IMR-90 (cell line): Measurements from ENCODE around the gene CNTN4. TPM values are rescaled to one million over a fixed set of nuclear protein-coding genes. Genes with fewer than 3 reads are reported as not detected.

ENCODE experiments used
- ATAC-seq: fragments of 200-7000 bp; cut with Tn5 transposase; 2 replicates; pipeline ENCODE4 v1.9.1; 2020; ENCODE audit warnings: low read depth, mild to moderate bottlenecking, moderate library complexity
- BruUV-seq: library from RNA; stranded (reverse); fragments of 400-500 nt; replicated peaks from 2 replicates; lab custom pipeline; 2021; lab: Mats Ljungman, UMichigan
- CTCF ChIA-PET: fragments of 300-600 bp; formaldehyde crosslinking; extraction: SDS; loops from one replicate; lab custom pipeline; 2021; ENCODE audit warnings: antibody characterized with exemption; lab: Yijun Ruan, JAX
- POLR2A ChIA-PET: fragments of 300-600 bp; sonication (Branson Sonifier 250); formaldehyde crosslinking; loops from one replicate; lab custom pipeline; 2022; ENCODE audit warnings: antibody characterized with exemption; ENCODE audit not compliant: unreplicated experiment; lab: Charles Lee
- DNase-seq: peaks from one replicate; pipeline ENCODE4 v3.0.0; 2013
- H2AFZ ChIP-seq: replicated peaks from 2 replicates; pipeline ENCODE3; 2013; ENCODE audit warnings: low read length, mild to moderate bottlenecking; ENCODE audit not compliant: poor library complexity
- H2AK5ac ChIP-seq: 2 replicates; pipeline ENCODE4 v1.6.1; 2013; ENCODE audit warnings: low read depth, low read length, inconsistent platforms
- H2AK9ac ChIP-seq: replicated peaks from 2 replicates; pipeline ENCODE3; 2013; ENCODE audit warnings: mild to moderate bottlenecking, low read depth, low read length, moderate library complexity; ENCODE audit not compliant: poor library complexity
- H2BK120ac ChIP-seq: 2 replicates; pipeline ENCODE4 v1.6.1; 2013; ENCODE audit warnings: low read depth, low read length, inconsistent platforms
- H2BK15ac ChIP-seq: 3 replicates; pipeline ENCODE4 v1.6.1; 2013; ENCODE audit warnings: low read depth, low read length, inconsistent platforms
- H2BK20ac ChIP-seq: 2 replicates; pipeline ENCODE4 v1.6.1; 2013; ENCODE audit warnings: low read depth, mild to moderate bottlenecking, inconsistent platforms, low read length, moderate library complexity
- H2BK5ac ChIP-seq: 2 replicates; pipeline ENCODE4 v1.6.1; 2013; ENCODE audit warnings: mild to moderate bottlenecking, low read depth, low read length, inconsistent platforms; ENCODE audit not compliant: poor library complexity, severe bottlenecking
- H3K14ac ChIP-seq: replicated peaks from 2 replicates; pipeline ENCODE4 v1.6.1; 2013; ENCODE audit warnings: low read depth, low read length, inconsistent platforms
- H3K18ac ChIP-seq: 2 replicates; pipeline ENCODE4 v1.6.1; 2013; ENCODE audit warnings: low read depth, low read length, control low read depth
- H3K23ac ChIP-seq: 2 replicates; pipeline ENCODE4 v1.6.1; 2013; ENCODE audit warnings: low read depth, low read length, inconsistent platforms
- H3K27ac ChIP-seq: 2 replicates; pipeline ENCODE4 v1.5.1; 2013; ENCODE audit warnings: mild to moderate bottlenecking, control low read depth, low read length; ENCODE audit not compliant: insufficient read depth
- H3K27me3 ChIP-seq: 2 replicates; pipeline ENCODE4 v1.6.1; 2013; ENCODE audit warnings: low read length; ENCODE audit not compliant: control insufficient read depth, insufficient read depth
- H3K36me3 ChIP-seq: 2 replicates; pipeline ENCODE4 v1.6.1; 2013; ENCODE audit warnings: low read length, mixed read lengths; ENCODE audit not compliant: control insufficient read depth, insufficient read depth
- H3K4ac ChIP-seq: 2 replicates; pipeline ENCODE4 v1.6.1; 2013; ENCODE audit warnings: low read depth, low read length, inconsistent platforms
- H3K4me1 ChIP-seq: 2 replicates; pipeline ENCODE4 v1.6.1; 2013; ENCODE audit warnings: low read length, mixed read lengths; ENCODE audit not compliant: control insufficient read depth, insufficient read depth
- H3K4me2 ChIP-seq: 2 replicates; pipeline ENCODE4 v1.6.1; 2013; ENCODE audit warnings: low read depth, mild to moderate bottlenecking, control low read depth, low read length, moderate library complexity
- H3K4me3 ChIP-seq: 2 replicates; pipeline ENCODE4 v1.5.1; 2013; ENCODE audit warnings: low read depth, mild to moderate bottlenecking, control low read depth, low read length, moderate library complexity; ENCODE audit not compliant: insufficient read depth
- H3K56ac ChIP-seq: 2 replicates; pipeline ENCODE4 v1.6.1; 2013; ENCODE audit warnings: low read length, inconsistent platforms; ENCODE audit not compliant: insufficient read depth; ENCODE audit errors: extremely low read depth
- H3K79me1 ChIP-seq, 2 experiments: 2 replicates each; pipeline ENCODE4 v1.6.1; 2013; ENCODE audit warnings: low read length in 2 of 2, inconsistent platforms in 1 of 2, low read depth in 1 of 2
- H3K9ac ChIP-seq: 2 replicates; pipeline ENCODE4 v1.6.1; 2013; ENCODE audit warnings: low read depth, low read length, control low read depth
- H3K9me1 ChIP-seq: 2 replicates; pipeline ENCODE4 v1.6.1; 2013; ENCODE audit warnings: low read length, inconsistent platforms; ENCODE audit not compliant: insufficient read depth
- H3K9me3 ChIP-seq: 2 replicates; pipeline ENCODE4 v1.6.1; 2013; ENCODE audit warnings: low read length; ENCODE audit not compliant: control insufficient read depth, insufficient read depth
- H4K20me1 ChIP-seq: 2 replicates; pipeline ENCODE4 v1.6.1; 2013; ENCODE audit warnings: low read length, inconsistent platforms; ENCODE audit not compliant: insufficient read depth
- H4K5ac ChIP-seq: 2 replicates; pipeline ENCODE4 v1.6.1; 2013; ENCODE audit warnings: mild to moderate bottlenecking, low read depth, low read length, control low read depth
- H4K8ac ChIP-seq, 2 experiments: 2 replicates each; pipeline ENCODE4 v1.6.1; 2013; ENCODE audit warnings: low read depth in 2 of 2, low read length in 2 of 2, control low read depth in 1 of 2, inconsistent platforms in 1 of 2
- H4K91ac ChIP-seq: 2 replicates; pipeline ENCODE4 v1.6.1; 2013; ENCODE audit warnings: low read depth, low read length, inconsistent platforms; ENCODE audit not compliant: insufficient read depth
- MAFK ChIP-seq: IDR thresholded peaks from 2 replicates; pipeline ENCODE4 v1.6.1; 2012; ENCODE audit warnings: low read depth, low read length, improper control_type of control experiment
- dilution Hi-C: fragments of 300-500 bp; cut with HindIII; formaldehyde crosslinking; loops from one replicate; pipeline ENCODE4 v1.14.3; 2018; ENCODE audit warnings: low sequenced_read_pairs; ENCODE audit not compliant: unreplicated experiment
- in situ Hi-C: fragments of 300-500 bp; cut with MboI; formaldehyde crosslinking; loops from 3 replicates; pipeline ENCODE4 v1.14.3; 2019; ENCODE audit warnings: low sequenced_read_pairs, inconsistent platforms, mixed read lengths
- intact Hi-C: fragments of 100-400 bp; cut with micrococcal nuclease; formaldehyde crosslinking; loops from 2 replicates; pipeline ENCODE4 v1.10.0; 2022
- polyA plus RNA-seq, 3 experiments: library from polyadenylated mRNA; depleted of rRNA; stranded (reverse); fragments of >200 nt; gene quantifications; 2 replicates each; pipeline ENCODE4 v1.2.3, GENCODE V29; 2012; ENCODE audit warnings: low replicate concordance in 1 of 3
- total RNA-seq: library from RNA; depleted of rRNA; stranded (reverse); fragments of >200 nt; gene quantifications from 2 replicates; pipeline ENCODE4 v1.2.3, GENCODE V29; 2012

Gene CNTN4
- total and polyA plus RNA-seq, 2 of the 4 experiments (the other 2 are of a cell fraction), result under 0.01 TPM; not detected in 1

GRCh38 chr3:3087279-3087678, 988.6 kb downstream of the CNTN4 start:
- no peak overlapping the region for H3K27ac ChIP-seq
- no peaks in the 10 kb centered on the region for H3K36me3 ChIP-seq
- no peak overlapping the region for H3K23ac ChIP-seq
- H2BK5ac ChIP-seq, result no peak overlapping the region
- H3K79me1 ChIP-seq, result no peaks in the 10 kb centered on the region
- in situ Hi-C loops, result no loop called here
- H2BK15ac ChIP-seq, result no peak overlapping the region
- H3K4ac ChIP-seq, result no peak overlapping the region
- dilution Hi-C loops, result no loop called here
- no peak overlapping the region for H3K18ac ChIP-seq
- no peak overlapping the region for H3K56ac ChIP-seq
- no peak overlapping the region for H3K9ac ChIP-seq
- ChIA-PET POLR2A (no interaction called here), CTCF (no interaction called here)
- no peak overlapping the region for H4K5ac ChIP-seq
- intact Hi-C loops, result no loop called here
- H3K9me1 ChIP-seq, result no peaks in the 10 kb centered on the region
- H3K4me2 ChIP-seq, result no peak overlapping the region
- H2BK120ac ChIP-seq, result no peak overlapping the region
- BruUV-seq, result no TSS peak
- TF ChIP-seq MAFK, result no peak
- H4K91ac ChIP-seq, result no peak overlapping the region
- no peak overlapping the region for H2AFZ ChIP-seq
- H3K4me3 ChIP-seq, result no peak overlapping the region
- no peak overlapping the region for H2BK20ac ChIP-seq
- DNase-seq (no peak), ATAC-seq (no peak)
- no peak overlapping the region for H3K14ac ChIP-seq
- no peaks in the 10 kb centered on the region for H3K4me1 ChIP-seq
- no peak overlapping the region for H2AK9ac ChIP-seq
- peaks cover 2% of the 10 kb centered on the region; the same call in 1 of the 2 replicates for H3K9me3 ChIP-seq
- H2AK5ac ChIP-seq, result no peak overlapping the region
- H4K8ac ChIP-seq, result no peak overlapping the region
- H3K27me3 ChIP-seq, result no peaks in the 10 kb centered on the region
- H4K20me1 ChIP-seq, result no peaks in the 10 kb centered on the region
